Duodenal mucosa (tissue), 2 donors: ENCODE data around the gene THADA.

Experiments
- H3K27ac ChIP-seq: one replicate; pipeline ENCODE4 v1.7.0; 2013; ENCODE audit warnings: low read depth, low read length
- H3K27me3 ChIP-seq, 2 donors: one replicate each; pipeline ENCODE4 v1.7.0; 2013; ENCODE audit warnings: low read length in 2 of 2, control low read depth in 1 of 2; ENCODE audit not compliant: insufficient read depth in 2 of 2, control insufficient read depth in 1 of 2
- H3K36me3 ChIP-seq, 2 donors: one replicate each; pipeline ENCODE4 v1.7.0; 2013; ENCODE audit warnings: low read length in 2 of 2, control low read depth in 1 of 2; ENCODE audit not compliant: insufficient read depth in 2 of 2, control insufficient read depth in 1 of 2
- H3K4me1 ChIP-seq, 2 donors: one replicate each; pipeline ENCODE4 v1.7.0; 2013; ENCODE audit warnings: low read length in 2 of 2, control low read depth in 1 of 2; ENCODE audit not compliant: insufficient read depth in 2 of 2, control insufficient read depth in 1 of 2
- H3K4me3 ChIP-seq, 2 donors: one replicate each; pipeline ENCODE4 v1.7.0; 2013; ENCODE audit warnings: low read length in 2 of 2, low read depth in 1 of 2
- H3K9ac ChIP-seq, 2 donors: one replicate each; pipeline ENCODE4 v1.7.0; 2013; ENCODE audit warnings: low read length in 2 of 2, low read depth in 1 of 2
- H3K9me3 ChIP-seq, 2 donors: one replicate each; pipeline ENCODE4 v1.7.0; 2013; ENCODE audit warnings: low read length in 2 of 2, control low read depth in 1 of 2; ENCODE audit not compliant: control insufficient read depth in 1 of 2

Gene THADA

GRCh38 chr2:43522177-43522576 is 73.7 kb downstream of the THADA start:
- Histone ChIP-seq H3K4me1 (peaks cover 11 to 18% of the 10 kb centered on the region in 2 donors), H3K27ac (no peak overlapping the region), H3K9ac (no peak overlapping the region), H3K9me3 (no peaks in the 10 kb centered on the region), H3K36me3 (no peaks in the 10 kb centered on the region), H3K4me3 (no peak overlapping the region), H3K27me3 (no peaks in the 10 kb centered on the region)

DNA sequence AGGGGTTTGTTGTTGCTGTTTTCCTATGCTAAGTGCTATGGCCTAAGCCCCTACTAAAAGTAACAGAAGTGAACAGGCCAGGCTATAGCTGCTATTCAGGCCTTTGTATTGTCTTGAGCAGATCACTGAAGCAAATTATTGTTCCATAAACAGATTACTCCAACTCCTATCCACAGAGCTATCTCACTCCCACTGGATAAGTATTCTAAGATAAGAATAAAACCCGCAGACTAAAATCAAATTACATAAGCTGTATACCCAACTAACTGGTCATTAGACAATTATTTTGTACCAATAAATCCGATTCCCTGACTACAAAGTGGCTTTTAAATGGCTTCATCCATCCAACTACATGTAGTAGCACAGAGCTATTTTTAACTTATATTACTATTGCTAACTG is 74.3 kb downstream of the THADA start:
- no peak overlapping the region for H3K4me3 ChIP-seq
- no peak overlapping the region for H3K27ac ChIP-seq
- peaks cover 11 to 20% of the 10 kb centered on the region in 2 donors for H3K4me1 ChIP-seq
- H3K36me3 ChIP-seq: no peaks in the 10 kb centered on the region
- no peaks in the 10 kb centered on the region for H3K9me3 ChIP-seq
- no peaks in the 10 kb centered on the region for H3K27me3 ChIP-seq
- H3K9ac ChIP-seq: no peak overlapping the region

GRCh38 chr2:43520919-43521318 is 74.9 kb downstream of the THADA start:
- H3K27ac ChIP-seq: no peak overlapping the region
- H3K4me3 ChIP-seq: no peak overlapping the region
- no peaks in the 10 kb centered on the region for H3K27me3 ChIP-seq
- peaks cover 11 to 20% of the 10 kb centered on the region in 2 donors for H3K4me1 ChIP-seq
- H3K9ac ChIP-seq: no peak overlapping the region
- no peaks in the 10 kb centered on the region for H3K9me3 ChIP-seq
- no peaks in the 10 kb centered on the region for H3K36me3 ChIP-seq

DNA sequence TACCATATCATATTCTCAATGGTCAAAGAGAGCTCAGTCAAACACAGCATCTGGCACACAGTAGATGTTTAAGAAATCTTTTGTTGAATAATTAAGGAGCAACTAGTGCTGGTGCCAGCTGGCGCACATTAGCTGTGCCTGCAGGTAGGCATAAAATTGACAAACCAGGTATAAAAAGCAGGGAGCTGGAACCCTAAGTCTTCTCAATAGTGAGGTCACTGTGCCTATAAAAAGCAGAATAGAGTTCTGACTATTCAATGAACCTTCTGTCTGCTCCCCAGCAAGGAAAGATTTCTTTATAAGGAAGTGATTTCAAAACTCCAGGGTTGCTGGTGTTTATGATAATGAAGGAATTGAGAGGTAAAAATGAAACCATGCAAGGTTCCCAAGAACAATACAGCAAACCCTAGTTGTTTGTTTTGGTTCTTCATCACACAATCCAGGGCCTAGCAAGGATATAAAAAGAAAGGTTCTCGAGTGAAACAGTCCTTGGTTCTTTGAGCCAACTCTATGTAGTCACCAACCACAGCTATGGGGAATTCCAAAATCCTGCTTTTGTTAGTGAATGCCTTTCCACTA is 76.1 kb downstream of the THADA start:
- Histone ChIP-seq H3K27ac (peak overlapping the region; percentile 13), H3K9ac (no peak overlapping the region), H3K36me3 (no peaks in the 10 kb centered on the region), H3K27me3 (no peaks in the 10 kb centered on the region), H3K4me1 (peaks cover 11 to 20% of the 10 kb centered on the region in 2 donors), H3K4me3 (peak overlapping the region in 1 of 2 donors; percentile 22), H3K9me3 (no peaks in the 10 kb centered on the region)

DNA sequence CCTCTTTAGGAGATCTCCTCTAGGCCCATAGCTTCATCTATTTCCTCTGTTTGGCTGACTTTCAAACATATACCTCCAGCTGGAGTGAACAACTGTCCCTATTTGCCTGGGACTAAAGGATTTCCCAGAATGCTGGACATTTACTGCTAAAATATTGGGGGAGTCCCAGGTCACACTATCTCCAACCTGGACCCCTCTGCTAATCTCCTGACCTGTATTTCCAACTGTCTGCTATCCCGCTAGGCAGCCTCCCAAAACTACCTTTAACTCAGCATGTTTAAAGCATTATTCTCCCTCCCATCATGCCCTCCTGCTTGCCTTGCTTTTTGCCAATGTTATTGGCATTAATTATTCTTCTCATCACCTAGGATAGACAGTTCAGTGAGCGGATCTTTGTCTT is 77.1 kb downstream of the THADA start:
- no peaks in the 10 kb centered on the region for H3K9me3 ChIP-seq
- H3K27me3 ChIP-seq: no peaks in the 10 kb centered on the region
- no peak overlapping the region for H3K9ac ChIP-seq
- no peak overlapping the region for H3K27ac ChIP-seq
- peaks cover 11 to 20% of the 10 kb centered on the region in 2 donors for H3K4me1 ChIP-seq
- H3K36me3 ChIP-seq: no peaks in the 10 kb centered on the region
- no peak overlapping the region for H3K4me3 ChIP-seq

DNA sequence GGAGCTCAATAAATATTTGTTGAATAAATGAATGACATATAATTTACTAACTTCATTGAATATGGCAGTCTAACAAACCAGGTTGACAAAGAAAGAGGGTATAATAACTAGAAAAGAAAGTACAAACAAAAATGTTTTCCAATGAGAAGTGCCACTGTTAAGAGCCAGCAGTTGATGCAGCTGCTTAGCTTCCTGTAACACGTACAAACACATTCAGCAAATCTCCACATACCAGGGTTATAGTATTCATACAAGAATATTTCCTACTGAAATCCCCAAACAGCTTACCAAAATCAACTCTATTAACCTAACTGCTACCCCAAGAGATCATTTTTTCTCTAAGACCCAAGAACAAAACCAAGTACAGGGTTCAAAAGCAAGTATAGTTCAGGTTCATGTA is 77.7 kb downstream of the THADA start:
- Histone ChIP-seq H3K36me3 (no peaks in the 10 kb centered on the region), H3K4me3 (no peak overlapping the region), H3K27ac (peak overlapping the region; percentile 37), H3K27me3 (no peaks in the 10 kb centered on the region), H3K9ac (peak overlapping the region in 1 of 2 donors; percentile 20), H3K9me3 (no peaks in the 10 kb centered on the region), H3K4me1 (peaks cover 11 to 22% of the 10 kb centered on the region in 2 donors)

DNA sequence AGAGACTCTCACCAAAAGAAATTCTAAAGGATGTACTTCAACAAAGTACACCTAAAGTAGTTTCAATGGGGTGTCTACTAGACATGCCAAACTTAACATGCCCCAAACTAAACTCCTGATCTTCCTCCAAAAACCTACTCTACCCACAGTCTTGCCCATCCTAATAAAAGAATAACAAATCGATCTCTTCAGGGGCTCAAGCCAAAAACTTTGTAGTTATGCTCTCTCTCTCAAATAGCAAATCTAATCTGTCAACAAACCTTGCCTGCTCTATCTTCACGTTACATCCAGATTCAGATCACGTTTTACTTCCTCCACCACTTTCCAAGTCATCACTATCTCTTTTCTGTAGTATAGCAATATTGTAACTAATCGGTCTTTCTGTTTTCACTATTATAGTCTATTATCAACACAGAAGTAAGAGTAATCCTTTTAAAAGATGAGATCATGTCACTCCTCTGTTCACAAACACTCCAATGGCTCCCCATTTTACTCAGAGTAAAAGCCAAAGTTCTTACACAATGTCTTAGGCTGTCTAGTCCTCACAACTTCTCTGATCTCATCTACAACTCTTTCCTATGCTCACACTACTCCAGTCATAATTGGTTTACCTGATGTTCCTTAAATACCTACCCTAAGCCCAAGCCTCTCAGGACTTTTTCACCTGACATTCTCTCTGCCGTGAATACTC is 79.9 kb downstream of the THADA start:
- no peak overlapping the region for H3K9ac ChIP-seq
- H3K4me3 ChIP-seq: no peak overlapping the region
- peaks cover 0 to 4% of the 10 kb centered on the region in 2 donors for H3K36me3 ChIP-seq
- H3K9me3 ChIP-seq: no peaks in the 10 kb centered on the region
- H3K27me3 ChIP-seq: no peaks in the 10 kb centered on the region
- peaks cover 11 to 23% of the 10 kb centered on the region in 2 donors for H3K4me1 ChIP-seq
- no peak overlapping the region for H3K27ac ChIP-seq

DNA sequence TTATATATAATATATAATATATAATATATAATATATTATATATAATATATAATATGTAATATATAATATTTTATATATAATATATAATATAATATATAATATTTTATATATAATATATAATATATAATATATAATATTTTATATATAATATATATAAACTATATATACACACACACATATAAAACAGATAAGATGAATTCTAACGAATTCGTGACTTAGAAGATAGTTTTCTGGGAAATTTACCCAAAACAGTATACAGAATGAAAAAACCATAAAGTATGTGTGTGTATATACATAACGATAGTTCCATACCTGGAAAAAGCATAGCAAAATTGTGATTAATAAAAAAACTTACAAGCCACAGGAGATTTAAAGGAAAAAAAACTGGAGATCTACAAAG is 80.6 kb downstream of the THADA start:
- H3K36me3 ChIP-seq: peaks cover 0 to 4% of the 10 kb centered on the region in 2 donors
- no peak overlapping the region for H3K27ac ChIP-seq
- no peak overlapping the region for H3K9ac ChIP-seq
- H3K4me1 ChIP-seq: peaks cover 10 to 23% of the 10 kb centered on the region in 2 donors
- H3K4me3 ChIP-seq: no peak overlapping the region
- H3K27me3 ChIP-seq: no peaks in the 10 kb centered on the region
- no peaks in the 10 kb centered on the region for H3K9me3 ChIP-seq

GRCh38 chr2:43513796-43514195 is 82.0 kb downstream of the THADA start:
- peaks cover 0 to 14% of the 10 kb centered on the region in 2 donors for H3K4me1 ChIP-seq

DNA sequence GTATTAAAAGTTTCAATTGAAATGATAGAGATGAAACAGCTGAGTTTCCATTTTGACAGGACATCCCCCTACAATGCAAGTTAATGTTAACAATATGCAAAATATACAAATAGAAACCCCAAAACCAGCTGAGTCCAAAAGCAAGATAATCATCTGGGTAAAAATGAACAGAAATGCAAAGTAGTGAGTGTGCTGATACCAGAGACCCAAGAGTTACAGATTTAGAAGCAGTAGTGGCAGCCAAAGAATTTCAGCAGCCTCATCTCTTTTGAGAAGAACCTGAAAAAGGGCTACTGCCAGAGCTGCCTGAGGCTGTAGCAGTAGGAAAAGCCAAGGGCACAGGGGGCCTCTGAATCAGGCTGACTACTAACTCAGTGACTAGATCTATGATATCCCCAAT is 82.6 kb downstream of the THADA start:
- no peak overlapping the region for H3K27ac ChIP-seq
- H3K4me1 ChIP-seq: peaks cover 0 to 12% of the 10 kb centered on the region in 2 donors
- H3K9ac ChIP-seq: no peak overlapping the region
- H3K4me3 ChIP-seq: no peak overlapping the region
- H3K9me3 ChIP-seq: no peaks in the 10 kb centered on the region
- no peaks in the 10 kb centered on the region for H3K27me3 ChIP-seq
- H3K36me3 ChIP-seq: peaks cover 0 to 8% of the 10 kb centered on the region in 2 donors

More at GRCh38 chr2:43513796-43514195, 82.0 kb downstream of the THADA start:
- Histone ChIP-seq H3K9me3 (no peaks in the 10 kb centered on the region), H3K27ac (no peak overlapping the region), H3K4me3 (no peak overlapping the region), H3K9ac (no peak overlapping the region), H3K27me3 (no peaks in the 10 kb centered on the region), H3K36me3 (peaks cover 0 to 4% of the 10 kb centered on the region in 2 donors)
